H9 (cell line): ENCODE data around the gene FBLN1. TPM values are rescaled to one million over a fixed set of nuclear protein-coding genes. Genes with fewer than 3 reads are reported as not detected.

Source experiments
- DNase-seq: peaks from one replicate; pipeline ENCODE4 v3.0.0-alpha.2; 2017
- H2AFZ ChIP-seq: one replicate; pipeline ENCODE4 v1.6.1; 2013; ENCODE audit warnings: mild to moderate bottlenecking, low read length, control low read depth, moderate library complexity
- H2AK5ac ChIP-seq: 2 replicates; pipeline ENCODE4 v1.6.1; 2013; ENCODE audit warnings: low read length, control low read depth, mixed read lengths; ENCODE audit not compliant: insufficient read length
- H2BK120ac ChIP-seq: one replicate; pipeline ENCODE4 v1.6.1; 2013; ENCODE audit warnings: low read depth, mild to moderate bottlenecking, low read length, control low read depth, inconsistent platforms; ENCODE audit not compliant: poor library complexity, severe bottlenecking
- H2BK12ac ChIP-seq: 2 replicates; pipeline ENCODE4 v1.6.1; 2013; ENCODE audit warnings: low read length, control low read depth, mixed read lengths, low read depth; ENCODE audit not compliant: insufficient read length
- H2BK15ac ChIP-seq: 2 replicates; pipeline ENCODE4 v1.6.1; 2013; ENCODE audit warnings: low read depth, low read length, control low read depth
- H2BK20ac ChIP-seq: one replicate; pipeline ENCODE4 v1.6.1; 2013; ENCODE audit warnings: low read depth, mild to moderate bottlenecking, low read length, control low read depth, inconsistent platforms; ENCODE audit not compliant: poor library complexity, severe bottlenecking
- H2BK5ac ChIP-seq: 2 replicates; pipeline ENCODE4 v1.6.1; 2013; ENCODE audit warnings: low read length, control low read depth, mixed read lengths; ENCODE audit not compliant: insufficient read length
- H3K14ac ChIP-seq: 2 replicates; pipeline ENCODE4 v1.6.1; 2013; ENCODE audit warnings: low read length, control low read depth; ENCODE audit not compliant: insufficient read depth
- H3K18ac ChIP-seq: 2 replicates; pipeline ENCODE4 v1.6.1; 2013; ENCODE audit warnings: low read depth, mild to moderate bottlenecking, mixed read lengths, low read length, control low read depth; ENCODE audit not compliant: insufficient read length
- H3K23ac ChIP-seq: 2 replicates; pipeline ENCODE4 v1.6.1; 2013; ENCODE audit warnings: low read length, control low read depth, mixed read lengths, low read depth; ENCODE audit not compliant: insufficient read length
- H3K23me2 ChIP-seq: 2 replicates; pipeline ENCODE4 v1.6.1; 2013; ENCODE audit warnings: low read depth, mild to moderate bottlenecking, mixed read lengths, low read length, control low read depth; ENCODE audit not compliant: insufficient read length, poor library complexity, severe bottlenecking
- H3K27ac ChIP-seq: 2 replicates; pipeline ENCODE4 v1.5.1; 2013; ENCODE audit warnings: low read length, control low read depth, mixed read lengths, low read depth; ENCODE audit not compliant: insufficient read length
- H3K27me3 ChIP-seq: 2 replicates; pipeline ENCODE4 v1.6.1; 2013; ENCODE audit warnings: low read length, control low read depth, inconsistent platforms; ENCODE audit not compliant: insufficient read depth
- H3K4ac ChIP-seq: 2 replicates; pipeline ENCODE4 v1.6.1; 2013; ENCODE audit warnings: low read depth, mild to moderate bottlenecking, control low read depth, inconsistent platforms, low read length, moderate library complexity
- H3K4me1 ChIP-seq: 2 replicates; pipeline ENCODE4 v1.6.1; 2013; ENCODE audit warnings: low read length, control low read depth, inconsistent platforms; ENCODE audit not compliant: insufficient read depth
- H3K4me2 ChIP-seq: 2 replicates; pipeline ENCODE4 v1.6.1; 2013; ENCODE audit warnings: low read length, control low read depth, mixed read lengths; ENCODE audit not compliant: insufficient read length, insufficient read depth
- H3K56ac ChIP-seq: 2 replicates; pipeline ENCODE4 v1.6.1; 2013; ENCODE audit warnings: low read depth, mild to moderate bottlenecking, mixed read lengths, low read length, control low read depth; ENCODE audit not compliant: insufficient read length
- H3K79me1 ChIP-seq: 2 replicates; pipeline ENCODE4 v1.6.1; 2013; ENCODE audit warnings: low read depth, mild to moderate bottlenecking, moderate library complexity, low read length, control low read depth, inconsistent platforms; ENCODE audit not compliant: insufficient read depth, poor library complexity, severe bottlenecking
- H3K79me2 ChIP-seq: 2 replicates; pipeline ENCODE4 v1.6.1; 2013; ENCODE audit warnings: low read length, control low read depth, inconsistent platforms; ENCODE audit not compliant: insufficient read depth
- H3K9ac ChIP-seq: 2 replicates; pipeline ENCODE4 v1.6.1; 2013; ENCODE audit warnings: low read length, control low read depth, mixed read lengths; ENCODE audit not compliant: insufficient read length; ENCODE audit errors: extremely low read depth
- H3K9me3 ChIP-seq: one replicate; pipeline ENCODE4 v1.6.1; 2013; ENCODE audit warnings: low read depth, low read length, inconsistent platforms; ENCODE audit not compliant: control insufficient read depth
- H3T11ph ChIP-seq: one replicate; pipeline ENCODE4 v1.6.1; 2013; ENCODE audit warnings: mild to moderate bottlenecking, low read length, control low read depth, inconsistent platforms
- H4K20me1 ChIP-seq: one replicate; pipeline ENCODE4 v1.6.1; 2013; ENCODE audit not compliant: control insufficient read depth, insufficient read length, insufficient read depth
- H4K5ac ChIP-seq: 2 replicates; pipeline ENCODE4 v1.6.1; 2013; ENCODE audit warnings: low read depth, mild to moderate bottlenecking, mixed read lengths, low read length, control low read depth; ENCODE audit not compliant: insufficient read length
- H4K8ac ChIP-seq: replicated peaks from 2 replicates; pipeline ENCODE4 v1.6.1; 2013; ENCODE audit warnings: low read length, control low read depth, mixed read lengths, low read depth; ENCODE audit not compliant: insufficient read length
- H4K91ac ChIP-seq: 2 replicates; pipeline ENCODE4 v1.6.1; 2013; ENCODE audit warnings: low read depth, mild to moderate bottlenecking, moderate library complexity, mixed read lengths, low read length, control low read depth; ENCODE audit not compliant: insufficient read length
- H3K27ac Mint-ChIP-seq, 3 experiments: 2 replicates in 2 of 3; 3 replicates in 1 of 3; pipeline ENCODE4 v1.8.0; 2020 to 2021; ENCODE audit warnings: mixed read lengths in 3 of 3, mild to moderate bottlenecking in 1 of 3, moderate library complexity in 1 of 3
- H3K27me3 Mint-ChIP-seq: 2 replicates; pipeline ENCODE4 v1.8.0; 2021; ENCODE audit warnings: low read depth, mild to moderate bottlenecking, moderate library complexity, mixed read lengths
- H3K36me3 Mint-ChIP-seq, 3 experiments: 2 replicates in 2 of 3; 3 replicates in 1 of 3; pipeline ENCODE4 v1.8.0; 2020 to 2021; ENCODE audit warnings: low read depth in 3 of 3, mixed read lengths in 3 of 3; ENCODE audit not compliant: insufficient read depth in 1 of 3
- H3K4me1 Mint-ChIP-seq, 2 experiments: 2 replicates each; pipeline ENCODE4 v1.8.0; 2020; ENCODE audit warnings: mixed read lengths in 2 of 2
- H3K4me3 Mint-ChIP-seq, 2 experiments: 2 replicates in 1 of 2; 3 replicates in 1 of 2; pipeline ENCODE4 v1.8.0; 2020 to 2021; ENCODE audit warnings: mild to moderate bottlenecking in 2 of 2, mixed read lengths in 2 of 2, moderate library complexity in 1 of 2
- H3K9me3 Mint-ChIP-seq, 2 experiments: 2 replicates in 1 of 2; 3 replicates in 1 of 2; pipeline ENCODE4 v1.8.0; 2020; ENCODE audit warnings: mild to moderate bottlenecking in 2 of 2, mixed read lengths in 2 of 2, moderate library complexity in 1 of 2
- WGBS: extraction: QIAGEN DNeasy Blood & Tissue Kit; methylation state at CpG from one replicate; pipeline ENCODE4 v1.1.7; 2013; ENCODE audit warnings: missing lambda C conversion rate, low lambda C conversion rate, mixed read lengths; ENCODE audit not compliant: insufficient read length; ENCODE audit errors: extremely low coverage; 5-methylcytosine and 5-hydroxymethylcytosine counted together
- total RNA-seq: library from RNA; stranded (reverse); gene quantifications from 2 replicates; pipeline ENCODE4 v1.2.1, GENCODE V29; 2021
- TF ChIP-seq, protein P1 (sequence below): fragments of 200-600 bp; sonication (generic); conservative IDR thresholded peaks from 3 replicates; pipeline ENCODE4 v1.8.0; 2021; ENCODE audit warnings: antibody characterized with exemption, mild to moderate bottlenecking

The FBLN1 gene
- total RNA-seq, 1 experiment from 2014 or later: 140 TPM

DNA sequence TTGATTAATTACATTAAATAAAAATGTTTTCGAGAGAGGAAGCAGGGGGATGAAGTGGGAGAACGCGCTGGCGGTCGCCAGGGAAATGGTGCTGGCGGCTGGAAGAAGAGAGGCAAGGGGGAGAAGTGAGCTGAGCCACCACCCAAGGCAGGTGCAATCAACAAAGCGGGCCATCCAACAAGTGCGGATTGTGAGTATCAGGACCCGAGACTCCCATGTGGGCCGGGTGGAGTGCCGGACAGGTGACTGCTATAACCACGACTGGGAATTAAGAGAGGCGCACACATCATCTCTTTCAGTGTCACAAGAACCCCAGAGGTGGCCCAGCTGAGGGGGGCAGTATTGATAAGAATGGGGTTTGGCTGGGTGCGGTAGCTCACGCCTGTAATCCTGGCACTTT is 127.8 kb downstream of the FBLN1 start:
- no peak overlapping the region for H2AFZ ChIP-seq
- H4K5ac ChIP-seq: no peak overlapping the region
- no peaks in the 10 kb centered on the region for H3K9me3 ChIP-seq
- H2BK120ac ChIP-seq: no peak overlapping the region
- no peak overlapping the region for H2BK12ac ChIP-seq
- peaks cover 2% of the 10 kb centered on the region; the same call in 1 of the 2 replicates for H3K4me1 ChIP-seq
- Mint-ChIP-seq H3K27me3 (peaks cover 20% of the 10 kb centered on the region), H3K4me3 (peak overlapping the region in 1 of 2 experiments; percentile 58; a peak in 2 of 5 replicates), H3K4me1 (peaks cover 46 to 73% of the 10 kb centered on the region in 2 experiments), H3K27ac (peak overlapping the region in 1 of 3 experiments; percentile 90; a peak in 3 of 7 replicates), H3K36me3 (no peaks in the 10 kb centered on the region), H3K9me3 (no peaks in the 10 kb centered on the region)
- no peak overlapping the region for H3K56ac ChIP-seq
- no peak overlapping the region for H4K91ac ChIP-seq
- H2BK5ac ChIP-seq: no peak overlapping the region
- H3K14ac ChIP-seq: no peak overlapping the region
- no CpG with 5 or more reads among the region's 15 CpGs for WGBS
- H3K4me2 ChIP-seq: no peak overlapping the region
- H3K18ac ChIP-seq: no peak overlapping the region
- no peak overlapping the region for H3T11ph ChIP-seq
- no peak overlapping the region for H2BK20ac ChIP-seq
- no peak overlapping the region for H3K4ac ChIP-seq
- no peak overlapping the region for H2AK5ac ChIP-seq
- no peaks in the 10 kb centered on the region for H3K79me2 ChIP-seq
- H3K23me2 ChIP-seq: no peaks in the 10 kb centered on the region
- H2BK15ac ChIP-seq: no peak overlapping the region
- H3K9ac ChIP-seq: no peak overlapping the region
- no peak overlapping the region for H3K27ac ChIP-seq
- DNase-seq: no peak
- no peak overlapping the region for H3K23ac ChIP-seq
- H4K8ac ChIP-seq: no peak overlapping the region
- H4K20me1 ChIP-seq: no peaks in the 10 kb centered on the region
- no peaks in the 10 kb centered on the region for H3K79me1 ChIP-seq
- H3K27me3 ChIP-seq: no peaks in the 10 kb centered on the region
- TF ChIP-seq, protein P1, sequence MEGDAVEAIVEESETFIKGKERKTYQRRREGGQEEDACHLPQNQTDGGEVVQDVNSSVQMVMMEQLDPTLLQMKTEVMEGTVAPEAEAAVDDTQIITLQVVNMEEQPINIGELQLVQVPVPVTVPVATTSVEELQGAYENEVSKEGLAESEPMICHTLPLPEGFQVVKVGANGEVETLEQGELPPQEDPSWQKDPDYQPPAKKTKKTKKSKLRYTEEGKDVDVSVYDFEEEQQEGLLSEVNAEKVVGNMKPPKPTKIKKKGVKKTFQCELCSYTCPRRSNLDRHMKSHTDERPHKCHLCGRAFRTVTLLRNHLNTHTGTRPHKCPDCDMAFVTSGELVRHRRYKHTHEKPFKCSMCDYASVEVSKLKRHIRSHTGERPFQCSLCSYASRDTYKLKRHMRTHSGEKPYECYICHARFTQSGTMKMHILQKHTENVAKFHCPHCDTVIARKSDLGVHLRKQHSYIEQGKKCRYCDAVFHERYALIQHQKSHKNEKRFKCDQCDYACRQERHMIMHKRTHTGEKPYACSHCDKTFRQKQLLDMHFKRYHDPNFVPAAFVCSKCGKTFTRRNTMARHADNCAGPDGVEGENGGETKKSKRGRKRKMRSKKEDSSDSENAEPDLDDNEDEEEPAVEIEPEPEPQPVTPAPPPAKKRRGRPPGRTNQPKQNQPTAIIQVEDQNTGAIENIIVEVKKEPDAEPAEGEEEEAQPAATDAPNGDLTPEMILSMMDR: no peak
